ENCODE measurements around the gene CSE1L. TPM values are rescaled to one million over a fixed set of nuclear protein-coding genes. Genes with fewer than 3 reads are reported as not detected.
A peak's percentile ranks its signal among the peaks of the same experiment; 100 is the strongest.
"Not testable (repeated sequence)": the region's sequence is repeated elsewhere in the genome, so short reads cannot be mapped to it uniquely, and the experiment has no call there.

The CSE1L gene
- total and polyA plus RNA-seq, 2 donors, result 34.4 to 111 TPM

- Histone ChIP-seq H3K27ac (ENCODE audit: low read depth) (no peak overlapping the region), H3K36me3 (ENCODE audit: insufficient read depth) (peaks cover 3% of the 10 kb centered on the region), H3K4me1 (ENCODE audit: insufficient read depth) (no peaks in the 10 kb centered on the region), H3K4me3 (ENCODE audit: low read depth, low read length) (no peak overlapping the region)
- no peak for DNase-seq (ENCODE audit: extremely low spot score)
- 95% methylated on average over 7 of the region's 7 CpGs for WGBS
Measured at GRCh38 chr20:49034070-49034732, 11.9 kb upstream of the CSE1L start.

GRCh38 chr20:49037962-49038387, 8.1 kb upstream of the CSE1L start:
- DNase-seq (ENCODE audit: extremely low spot score), result no peak
- no peak overlapping the region for H3K27ac ChIP-seq (ENCODE audit: low read depth)
- 67% methylated on average over 3 of the region's 3 CpGs for WGBS
- H3K36me3 ChIP-seq (ENCODE audit: insufficient read depth), result peaks cover 3% of the 10 kb centered on the region
- H3K4me1 ChIP-seq (ENCODE audit: insufficient read depth), result no peaks in the 10 kb centered on the region
- H3K4me3 ChIP-seq (ENCODE audit: low read depth, low read length), result no peak overlapping the region

GRCh38 chr20:49039854-49040253, 6.3 kb upstream of the CSE1L start:
- no peak for DNase-seq (ENCODE audit: extremely low spot score)
- no peaks in the 10 kb centered on the region for H3K36me3 ChIP-seq (ENCODE audit: insufficient read depth)
- no peaks in the 10 kb centered on the region for H3K4me1 ChIP-seq (ENCODE audit: insufficient read depth)
- no peak overlapping the region for H3K4me3 ChIP-seq (ENCODE audit: low read depth, low read length)
- no peak overlapping the region for H3K27ac ChIP-seq (ENCODE audit: low read depth)
- 94% methylated on average over 5 of the region's 5 CpGs for WGBS

- Histone ChIP-seq H3K27ac (ENCODE audit: low read depth) (no peak overlapping the region), H3K4me3 (ENCODE audit: low read depth, low read length) (no peak overlapping the region), H3K36me3 (ENCODE audit: insufficient read depth) (no peaks in the 10 kb centered on the region), H3K4me1 (ENCODE audit: insufficient read depth) (no peaks in the 10 kb centered on the region)
- DNase-seq (ENCODE audit: extremely low spot score), result no peak
- WGBS, result 86% methylated on average over 5 of the region's 5 CpGs
Measured at GRCh38 chr20:49043000-49043399, 3.1 kb upstream of the CSE1L start.

GRCh38 chr20:49045440-49046086, 549 bp upstream of the CSE1L start:
- DNase-seq (ENCODE audit: extremely low spot score), result no peak
- H3K4me1 ChIP-seq (ENCODE audit: insufficient read depth), result no peaks in the 10 kb centered on the region
- peak overlapping the region; percentile 86 for H3K4me3 ChIP-seq (ENCODE audit: low read depth, low read length)
- no peaks in the 10 kb centered on the region for H3K36me3 ChIP-seq (ENCODE audit: insufficient read depth)
- peak overlapping the region; percentile 44 for H3K27ac ChIP-seq (ENCODE audit: low read depth)
- WGBS, result 8% methylated on average over 12 of the region's 12 CpGs

GRCh38 chr20:49052334-49052733, 6.2 kb downstream of the CSE1L start:
- Histone ChIP-seq H3K27ac (ENCODE audit: low read depth) (no peak overlapping the region), H3K4me1 (ENCODE audit: insufficient read depth) (no peaks in the 10 kb centered on the region), H3K36me3 (ENCODE audit: insufficient read depth) (no peaks in the 10 kb centered on the region), H3K4me3 (ENCODE audit: low read depth, low read length) (no peak overlapping the region)
- no peak for DNase-seq (ENCODE audit: extremely low spot score)
- 91% methylated on average over 1 of the region's 1 CpG for WGBS

- Histone ChIP-seq H3K36me3 (ENCODE audit: insufficient read depth) (peaks cover under 1% of the 10 kb centered on the region), H3K27ac (ENCODE audit: low read depth) (no peak overlapping the region), H3K4me1 (ENCODE audit: insufficient read depth) (no peaks in the 10 kb centered on the region), H3K4me3 (ENCODE audit: low read depth, low read length) (no peak overlapping the region)
- no peak for DNase-seq (ENCODE audit: extremely low spot score)
- WGBS, result 83% methylated on average over 4 of the region's 4 CpGs
Measured at GRCh38 chr20:49054056-49054643, 8.0 kb downstream of the CSE1L start.

- Histone ChIP-seq H3K4me1 (ENCODE audit: insufficient read depth) (no peaks in the 10 kb centered on the region), H3K4me3 (ENCODE audit: low read depth, low read length) (no peak overlapping the region), H3K27ac (ENCODE audit: low read depth) (no peak overlapping the region), H3K36me3 (ENCODE audit: insufficient read depth) (peaks cover 4% of the 10 kb centered on the region)
- WGBS, result 65% methylated on average over 3 of the region's 3 CpGs
- no peak for DNase-seq (ENCODE audit: extremely low spot score)
Measured at GRCh38 chr20:49063279-49063678, 17.2 kb downstream of the CSE1L start.

GRCh38 chr20:49074521-49074920, 28.4 kb downstream of the CSE1L start:
- WGBS, result 71% methylated on average over 2 of the region's 2 CpGs
- Histone ChIP-seq H3K36me3 (ENCODE audit: insufficient read depth) (peaks cover 4% of the 10 kb centered on the region), H3K4me1 (ENCODE audit: insufficient read depth) (no peaks in the 10 kb centered on the region), H3K4me3 (ENCODE audit: low read depth, low read length) (no peak overlapping the region), H3K27ac (ENCODE audit: low read depth) (no peak overlapping the region)
- no peak for DNase-seq (ENCODE audit: extremely low spot score)

GRCh38 chr20:49078310-49078709, 32.2 kb downstream of the CSE1L start:
- DNase-seq (ENCODE audit: extremely low spot score), result no peak
- peaks cover 7% of the 10 kb centered on the region for H3K36me3 ChIP-seq (ENCODE audit: insufficient read depth)
- WGBS, result 90% methylated on average over 3 of the region's 3 CpGs
- H3K4me1 ChIP-seq (ENCODE audit: insufficient read depth), result no peaks in the 10 kb centered on the region
- no peak overlapping the region for H3K4me3 ChIP-seq (ENCODE audit: low read depth, low read length)
- H3K27ac ChIP-seq (ENCODE audit: low read depth), result no peak overlapping the region

- not testable (repeated sequence) for H3K36me3 ChIP-seq (ENCODE audit: insufficient read depth)
- WGBS, result 96% methylated on average over 12 of the region's 12 CpGs
Measured at GRCh38 chr20:49082295-49082694, 36.2 kb downstream of the CSE1L start.

GRCh38 chr20:49091104-49091503, 45.0 kb downstream of the CSE1L start:
- WGBS, result 97% methylated on average over 8 of the region's 8 CpGs
- no peaks in the 10 kb centered on the region for H3K4me1 ChIP-seq (ENCODE audit: insufficient read depth)
- no peak overlapping the region for H3K4me3 ChIP-seq (ENCODE audit: low read depth, low read length)
- no peak for DNase-seq (ENCODE audit: extremely low spot score)
- no peak overlapping the region for H3K27ac ChIP-seq (ENCODE audit: low read depth)
- peaks cover 5% of the 10 kb centered on the region for H3K36me3 ChIP-seq (ENCODE audit: insufficient read depth)

More at GRCh38 chr20:49082295-49082694, 36.2 kb downstream of the CSE1L start:
- not testable (repeated sequence) for H3K4me3 ChIP-seq (ENCODE audit: low read depth, low read length); H3K27ac ChIP-seq (ENCODE audit: low read depth); DNase-seq (ENCODE audit: extremely low spot score); H3K4me1 ChIP-seq (ENCODE audit: insufficient read depth)

GRCh38 chr20:49091762-49092161, 45.6 kb downstream of the CSE1L start:
- WGBS, result 98% methylated on average over 1 of the region's 1 CpG
- Histone ChIP-seq H3K36me3 (ENCODE audit: insufficient read depth) (peaks cover 5% of the 10 kb centered on the region), H3K4me3 (ENCODE audit: low read depth, low read length) (no peak overlapping the region), H3K27ac (ENCODE audit: low read depth) (no peak overlapping the region), H3K4me1 (ENCODE audit: insufficient read depth) (no peaks in the 10 kb centered on the region)
- no peak for DNase-seq (ENCODE audit: extremely low spot score)

GRCh38 chr20:49096203-49096730, 50.2 kb downstream of the CSE1L start:
- Histone ChIP-seq H3K36me3 (ENCODE audit: insufficient read depth) (peaks cover under 1% of the 10 kb centered on the region), H3K4me1 (ENCODE audit: insufficient read depth) (no peaks in the 10 kb centered on the region), H3K27ac (ENCODE audit: low read depth) (no peak overlapping the region), H3K4me3 (ENCODE audit: low read depth, low read length) (no peak overlapping the region)
- DNase-seq (ENCODE audit: extremely low spot score), result no peak
- 92% methylated on average over 7 of the region's 7 CpGs for WGBS

All from urinary bladder (tissue), 4 donors.